ENCODE data around the gene WIPF2. TPM values are rescaled to one million over a fixed set of nuclear protein-coding genes. Genes with fewer than 3 reads are reported as not detected.

The WIPF2 gene
- total and polyA plus RNA-seq, 2 experiments from 2014 or later: 9.2 TPM

- no peak overlapping the region for H3K4me2 ChIP-seq
- no peak for TF ChIP-seq ZNF331 (CRISPR knock-in tag; IDR thresholded peaks at IDR 0.05; ENCODE audit: low read depth)
- no peak for TF ChIP-seq JUNB (IDR thresholded peaks at IDR 0.05; ENCODE audit: unreplicated experiment)
- TF ChIP-seq CREB1 (CRISPR knock-in tag; IDR thresholded peaks at IDR 0.05; ENCODE audit: low read depth): no peak
- TF ChIP-seq ZNF462 (CRISPR knock-in tag; IDR thresholded peaks at IDR 0.05): no peak
- TF ChIP-seq STAT1 (IDR thresholded peaks at IDR 0.05; ENCODE audit: unreplicated experiment): no peak
- no peak for TF ChIP-seq CTCF (conservative IDR thresholded peaks at IDR 0.05; ENCODE audit: low read depth in 2 of 2)
- TF ChIP-seq EZH2phosphoT487 (IDR thresholded peaks at IDR 0.05; ENCODE audit: unreplicated experiment): no peak
- TF ChIP-seq ETS1 (IDR thresholded peaks at IDR 0.05): no peak
- TF ChIP-seq POLR2AphosphoS5 (IDR thresholded peaks at IDR 0.05; ENCODE audit: low read depth): no peak
- no peak for TF ChIP-seq NANOG (IDR thresholded peaks at IDR 0.05; ENCODE audit: borderline replicate concordance)
- TF ChIP-seq ZNF114 (CRISPR knock-in tag; IDR thresholded peaks at IDR 0.05): no peak
- no peak for TF ChIP-seq EZH2 (IDR thresholded peaks at IDR 0.05; ENCODE audit: low read depth, unreplicated experiment)
- TF ChIP-seq REST (IDR thresholded peaks at IDR 0.05; ENCODE audit: unreplicated experiment): no peak
- H3K36me3 ChIP-seq (ENCODE audit: insufficient read depth): no peaks in the 10 kb centered on the region
- peaks cover 8% of the 10 kb centered on the region for H3K36me3 Mint-ChIP-seq (ENCODE audit: low read depth)
- no peak overlapping the region for H3K27ac Mint-ChIP-seq
- DNase-seq (ENCODE audit: low spot score): no peak
- H3K4me1 Mint-ChIP-seq: peaks cover 16% of the 10 kb centered on the region
- H3K4me3 Mint-ChIP-seq: no peak overlapping the region
- no peaks in the 10 kb centered on the region for H3K9me2 ChIP-seq (ENCODE audit: insufficient read depth)
- H4K20me1 ChIP-seq (replicated peaks; ENCODE audit: insufficient read depth): peaks cover 3% of the 10 kb centered on the region; the same call in 1 of the 2 replicates
- no peaks in the 10 kb centered on the region for H3K9me3 Mint-ChIP-seq
- no peaks in the 10 kb centered on the region for H3F3A ChIP-seq (replicated peaks; ENCODE audit: low read depth)
- ATAC-seq: no peak
- H2AFZ ChIP-seq: no peak overlapping the region
- no peaks in the 10 kb centered on the region; the same call in 1 of the 2 replicates for H3K4me1 ChIP-seq (ENCODE audit: insufficient read depth)
- peaks cover 6% of the 10 kb centered on the region for H3K27me3 Mint-ChIP-seq (ENCODE audit: insufficient read depth, low read depth, poor library complexity)
- no peak overlapping the region for H3K4me3 ChIP-seq
- no peaks in the 10 kb centered on the region for H3K27me3 ChIP-seq (ENCODE audit: insufficient read depth)
- no peak overlapping the region for H3K27ac ChIP-seq (ENCODE audit: low read depth)
- no peaks in the 10 kb centered on the region for H3K79me2 ChIP-seq (replicated peaks; ENCODE audit: insufficient read depth)
Measured at GRCh38 chr17:40182606-40183005, 36.5 kb upstream of the WIPF2 start.
